ENCODE measurements around the gene LMX1B. TPM values are rescaled to one million over a fixed set of nuclear protein-coding genes. Genes with fewer than 3 reads are reported as not detected.

Gene LMX1B
- total and polyA plus RNA-seq, 2 of the 4 experiments (the other 2 are of a cell fraction): not detected

DNA sequence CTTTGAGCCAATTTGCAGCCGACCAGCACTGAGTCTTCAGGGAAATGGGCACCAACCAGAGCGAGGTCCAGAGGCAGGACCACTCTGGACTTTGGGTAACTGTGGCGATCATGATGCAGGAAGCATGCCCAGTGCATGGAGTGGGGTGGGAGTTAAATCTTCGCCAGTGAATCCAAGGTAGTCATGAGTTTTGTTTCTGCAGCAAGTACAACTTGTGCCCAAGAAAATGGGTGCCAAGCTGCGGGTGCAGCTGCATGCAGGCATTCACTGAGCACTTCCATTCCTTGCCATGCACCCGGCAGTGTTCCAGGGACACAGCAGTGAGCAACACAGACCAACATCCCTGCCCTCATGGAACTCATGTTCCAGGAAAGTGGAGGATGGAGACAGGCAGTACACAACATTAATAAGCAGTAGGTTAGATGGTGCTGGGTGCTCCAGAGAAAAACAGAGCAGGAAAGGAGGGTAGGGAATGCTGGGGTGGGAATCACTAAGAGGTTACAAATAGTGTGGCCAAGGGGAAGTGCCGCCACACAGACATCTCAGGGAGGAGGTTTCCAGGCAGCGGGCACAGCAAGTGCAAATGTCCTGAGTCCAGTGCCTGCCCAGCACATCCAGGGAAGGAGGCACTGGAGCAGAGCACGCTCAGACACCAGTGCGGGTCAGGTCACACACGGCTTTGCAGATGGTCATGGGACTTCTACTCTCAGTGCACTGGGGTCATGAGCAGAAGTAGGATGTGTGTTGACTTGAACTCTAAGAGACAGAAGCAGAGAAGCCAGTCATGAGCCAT is 48.2 kb upstream of the LMX1B start:
- H4K20me1 ChIP-seq (ENCODE audit: insufficient read depth, low read length): no peaks in the 10 kb centered on the region
- TF ChIP-seq ELK1 (IDR thresholded peaks at IDR 0.05; ENCODE audit: borderline replicate concordance, low read depth, low read length): no peak
- TF ChIP-seq POLR2A (IDR thresholded peaks at IDR 0.05; ENCODE audit: low read depth, low read length): no peak
- TF ChIP-seq CEBPB (IDR thresholded peaks at IDR 0.05; ENCODE audit: low read depth, low read length): no peak
- no peak for TF ChIP-seq MAZ (IDR thresholded peaks at IDR 0.05; ENCODE audit: borderline replicate concordance, low read depth, low read length)
- H2BK120ac ChIP-seq (ENCODE audit: low read depth, low read length): no peak overlapping the region
- H2BK15ac ChIP-seq (ENCODE audit: low read depth, low read length): no peak overlapping the region
- H3K9me1 ChIP-seq (ENCODE audit: insufficient read depth, low read length): no peaks in the 10 kb centered on the region
- ChIA-PET POLR2A (ENCODE audit: unreplicated experiment) (no interaction called here), CTCF (no interaction called here)
- H3K4me3 ChIP-seq (ENCODE audit: insufficient read depth, low read depth, low read length): no peak overlapping the region
- H3K27me3 ChIP-seq (ENCODE audit: control insufficient read depth, insufficient read depth, low read length): peaks cover 46% of the 10 kb centered on the region
- no peak overlapping the region for H4K91ac ChIP-seq (ENCODE audit: insufficient read depth, low read depth, low read length)
- H2BK5ac ChIP-seq (ENCODE audit: low read depth, low read length, poor library complexity, severe bottlenecking): no peak overlapping the region
- ATAC-seq (ENCODE audit: low read depth) (no peak), DNase-seq (no peak)
- H3K4me1 ChIP-seq (ENCODE audit: control insufficient read depth, insufficient read depth, low read length): no peaks in the 10 kb centered on the region
- H2BK20ac ChIP-seq (ENCODE audit: low read depth, low read length): no peak overlapping the region
- no peak overlapping the region for H3K4ac ChIP-seq (ENCODE audit: low read depth, low read length)
- in situ Hi-C loops (cut with MboI; ENCODE audit: low sequenced_read_pairs) (no loop called here), dilution Hi-C loops (cut with HindIII; ENCODE audit: low sequenced_read_pairs, unreplicated experiment) (no loop called here), intact Hi-C loops (cut with micrococcal nuclease) (no loop called here)
- H4K8ac ChIP-seq (ENCODE audit: low read depth in 2 of 2, low read length in 2 of 2): no peak overlapping the region
- no peak overlapping the region for H3K23ac ChIP-seq (ENCODE audit: low read depth, low read length)
- 80% methylated on average over 3 of the region's 11 CpGs; no CpG with 5 or more reads in 1 of the 2 experiments for WGBS, 2 experiments (ENCODE audit: extremely low coverage in 2 of 2, insufficient read length in 1 of 2)
- H3K56ac ChIP-seq (ENCODE audit: extremely low read depth, insufficient read depth, low read length): no peak overlapping the region
- no peak overlapping the region for H3K27ac ChIP-seq (ENCODE audit: insufficient read depth, low read length)
- H3K14ac ChIP-seq (replicated peaks; ENCODE audit: low read depth, low read length): no peak overlapping the region
- no peaks in the 10 kb centered on the region for H3K79me1 ChIP-seq (ENCODE audit: low read depth in 1 of 2, low read length in 2 of 2)
- no peaks in the 10 kb centered on the region for H3K9me3 ChIP-seq (ENCODE audit: control insufficient read depth, insufficient read depth, low read length)
- no peak overlapping the region for H3K4me2 ChIP-seq (ENCODE audit: low read depth, low read length)
- H2AK9ac ChIP-seq (replicated peaks; ENCODE audit: low read depth, low read length, poor library complexity): no peak overlapping the region
- peak overlapping the region; percentile 19 for H2AFZ ChIP-seq (replicated peaks; ENCODE audit: low read length, poor library complexity)
- H3K36me3 ChIP-seq (ENCODE audit: control insufficient read depth, insufficient read depth, low read length): no peaks in the 10 kb centered on the region
- H4K5ac ChIP-seq (ENCODE audit: low read depth, low read length): no peak overlapping the region
- H3K9ac ChIP-seq (ENCODE audit: low read depth, low read length): no peak overlapping the region
- H3K18ac ChIP-seq (ENCODE audit: low read depth, low read length): no peak overlapping the region
- BruUV-seq (replicated peaks): no TSS peak
- H2AK5ac ChIP-seq (ENCODE audit: low read depth, low read length): no peak overlapping the region

Measured in IMR-90 (cell line).